WERI-Rb-1 (cell line): ENCODE measurements around the gene RNF215.
A peak's percentile ranks its signal among the peaks of the same experiment; 100 is the strongest.

Source experiments
- DNase-seq: peaks from one replicate; pipeline ENCODE4 v3.0.0-alpha.2; 2020
- H3K27ac ChIP-seq: fragments of 250-450 bp; sonication (Bioruptor Pico); 2 replicates; pipeline ENCODE4 v1.5.1; 2020; ENCODE audit warnings: mild to moderate bottlenecking, moderate library complexity
- H3K27me3 ChIP-seq: fragments of 250-450 bp; sonication (Bioruptor Pico); 2 replicates; pipeline ENCODE4 v1.5.1; 2021; ENCODE audit warnings: mild to moderate bottlenecking, low read depth, moderate library complexity; ENCODE audit not compliant: insufficient read depth, severe bottlenecking
- H3K36me3 ChIP-seq: fragments of 250-450 bp; sonication (Bioruptor Pico); 2 replicates; pipeline ENCODE4 v1.5.1; 2020; ENCODE audit warnings: mild to moderate bottlenecking, moderate library complexity
- H3K4me3 ChIP-seq: 2 replicates; pipeline ENCODE4 v1.5.1; 2011; ENCODE audit warnings: low read depth, mild to moderate bottlenecking, control low read depth, low read length
- H3K9me3 ChIP-seq: fragments of 250-450 bp; sonication (Bioruptor Pico); 2 replicates; pipeline ENCODE4 v1.5.1; 2021; ENCODE audit warnings: mild to moderate bottlenecking, moderate library complexity; ENCODE audit not compliant: severe bottlenecking
- TF ChIP-seq, protein P1 (sequence below): IDR thresholded peaks from 2 replicates; pipeline ENCODE4 v1.5.1; 2011; ENCODE audit warnings: low read depth, mild to moderate bottlenecking, control low read depth, inconsistent platforms, low read length

The RNF215 gene

DNA sequence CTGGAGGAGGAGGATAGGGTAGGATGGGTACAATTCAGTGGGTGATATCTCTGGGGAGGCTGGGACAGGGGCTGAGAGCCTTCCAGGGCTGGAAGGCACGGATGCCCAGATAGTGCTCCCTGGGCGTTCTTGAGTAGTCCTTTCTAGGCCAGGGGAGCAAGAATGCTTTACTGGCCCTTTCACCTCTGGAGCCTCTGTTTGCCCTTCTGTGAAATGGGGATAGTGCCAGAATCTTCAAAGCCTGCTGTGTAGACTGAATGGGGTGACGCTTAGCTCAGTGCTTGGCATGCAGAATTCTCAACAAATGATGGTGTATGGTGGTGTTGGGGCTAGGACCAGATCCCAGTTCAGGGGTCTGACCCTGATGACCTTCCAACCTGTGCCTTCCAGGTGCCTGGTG is 46.0 kb upstream of the RNF215 start:
- TF ChIP-seq, protein P1, sequence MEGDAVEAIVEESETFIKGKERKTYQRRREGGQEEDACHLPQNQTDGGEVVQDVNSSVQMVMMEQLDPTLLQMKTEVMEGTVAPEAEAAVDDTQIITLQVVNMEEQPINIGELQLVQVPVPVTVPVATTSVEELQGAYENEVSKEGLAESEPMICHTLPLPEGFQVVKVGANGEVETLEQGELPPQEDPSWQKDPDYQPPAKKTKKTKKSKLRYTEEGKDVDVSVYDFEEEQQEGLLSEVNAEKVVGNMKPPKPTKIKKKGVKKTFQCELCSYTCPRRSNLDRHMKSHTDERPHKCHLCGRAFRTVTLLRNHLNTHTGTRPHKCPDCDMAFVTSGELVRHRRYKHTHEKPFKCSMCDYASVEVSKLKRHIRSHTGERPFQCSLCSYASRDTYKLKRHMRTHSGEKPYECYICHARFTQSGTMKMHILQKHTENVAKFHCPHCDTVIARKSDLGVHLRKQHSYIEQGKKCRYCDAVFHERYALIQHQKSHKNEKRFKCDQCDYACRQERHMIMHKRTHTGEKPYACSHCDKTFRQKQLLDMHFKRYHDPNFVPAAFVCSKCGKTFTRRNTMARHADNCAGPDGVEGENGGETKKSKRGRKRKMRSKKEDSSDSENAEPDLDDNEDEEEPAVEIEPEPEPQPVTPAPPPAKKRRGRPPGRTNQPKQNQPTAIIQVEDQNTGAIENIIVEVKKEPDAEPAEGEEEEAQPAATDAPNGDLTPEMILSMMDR: no peak
- no peak for DNase-seq
- no peaks in the 10 kb centered on the region for H3K27me3 ChIP-seq

DNA sequence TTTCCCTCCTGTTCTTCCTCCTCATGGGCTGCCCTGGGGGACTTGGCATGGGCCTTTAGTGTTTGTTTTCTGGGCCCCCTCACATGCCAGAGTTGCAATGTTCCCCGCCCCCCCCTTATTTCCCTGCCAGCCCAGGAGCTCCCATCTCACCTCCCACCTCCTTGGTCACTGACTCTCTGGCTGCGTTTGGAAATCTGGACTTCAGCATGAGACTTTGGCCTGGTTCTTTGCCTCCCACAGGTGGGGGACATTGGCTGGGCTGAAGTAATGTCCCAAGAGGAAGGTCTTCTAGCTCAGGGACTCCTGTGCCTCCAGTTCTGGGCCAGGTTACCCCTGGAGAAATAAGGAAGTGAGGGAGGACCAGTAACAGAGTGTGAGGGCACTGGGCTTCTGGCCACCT is 45.3 kb upstream of the RNF215 start:
- H3K36me3 ChIP-seq: peaks cover 4% of the 10 kb centered on the region
- TF ChIP-seq, protein P1: no peak
- no peak overlapping the region for H3K4me3 ChIP-seq
- H3K27me3 ChIP-seq: no peaks in the 10 kb centered on the region
- DNase-seq: no peak
- no peak overlapping the region for H3K27ac ChIP-seq
- peaks cover 10% of the 10 kb centered on the region for H3K9me3 ChIP-seq

More for the DNA sequence above, 46.0 kb upstream of the RNF215 start:
- Histone ChIP-seq H3K9me3 (peaks cover 10% of the 10 kb centered on the region), H3K4me3 (no peak overlapping the region), H3K27ac (no peak overlapping the region), H3K36me3 (peaks cover 4% of the 10 kb centered on the region)

DNA sequence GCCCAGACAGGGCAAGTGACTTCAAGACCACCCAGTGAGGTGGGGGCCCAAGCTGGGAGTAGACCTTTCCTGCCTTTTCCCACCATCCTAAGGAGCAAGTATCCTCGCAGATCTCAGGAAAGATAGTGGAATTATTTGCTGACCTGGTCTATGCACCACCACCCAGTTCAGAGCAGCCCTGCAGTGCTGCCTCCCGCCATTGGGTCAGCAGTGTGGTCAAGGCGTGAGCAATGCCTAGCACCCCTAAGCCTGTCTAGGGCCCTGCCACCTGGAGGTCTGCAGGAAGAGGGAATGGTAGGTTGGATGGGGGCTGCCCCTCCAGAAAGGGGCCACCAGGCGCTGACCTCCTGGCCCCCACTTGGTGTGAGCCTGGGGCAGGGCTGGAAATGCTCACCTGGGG is 44.9 kb upstream of the RNF215 start:
- peaks cover 8% of the 10 kb centered on the region for H3K36me3 ChIP-seq
- H3K9me3 ChIP-seq: peaks cover 10% of the 10 kb centered on the region
- no peak overlapping the region for H3K4me3 ChIP-seq
- no peak overlapping the region for H3K27ac ChIP-seq
- TF ChIP-seq, protein P1: no peak
- no peaks in the 10 kb centered on the region for H3K27me3 ChIP-seq
- no peak for DNase-seq

DNA sequence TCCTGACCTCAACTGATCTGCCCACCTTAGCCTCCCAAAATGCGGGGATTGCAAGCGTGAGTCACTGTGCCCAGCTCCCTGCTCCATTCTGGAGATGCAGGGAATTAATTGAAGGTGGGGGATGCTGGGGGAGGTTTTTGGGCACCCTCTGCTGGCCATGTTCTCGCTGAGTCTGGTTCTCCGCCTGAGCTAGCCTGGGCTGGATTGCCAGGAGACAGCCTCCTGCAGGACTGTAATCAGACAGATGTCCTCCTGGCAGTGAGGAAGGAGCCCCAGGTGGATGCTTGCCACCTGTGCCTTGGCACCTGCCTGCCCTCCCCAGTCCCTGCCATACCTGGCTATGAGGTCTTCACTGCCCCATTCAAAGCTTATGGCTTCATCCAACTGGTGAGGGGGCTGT is 43.7 kb upstream of the RNF215 start:
- peaks cover 13% of the 10 kb centered on the region for H3K36me3 ChIP-seq
- DNase-seq: peak; percentile 29
- H3K4me3 ChIP-seq: no peak overlapping the region
- no peak overlapping the region for H3K27ac ChIP-seq
- peaks cover 7% of the 10 kb centered on the region for H3K9me3 ChIP-seq
- TF ChIP-seq, protein P1: peak; percentile 8; the same call in 1 of the 2 replicates
- H3K27me3 ChIP-seq: no peaks in the 10 kb centered on the region

DNA sequence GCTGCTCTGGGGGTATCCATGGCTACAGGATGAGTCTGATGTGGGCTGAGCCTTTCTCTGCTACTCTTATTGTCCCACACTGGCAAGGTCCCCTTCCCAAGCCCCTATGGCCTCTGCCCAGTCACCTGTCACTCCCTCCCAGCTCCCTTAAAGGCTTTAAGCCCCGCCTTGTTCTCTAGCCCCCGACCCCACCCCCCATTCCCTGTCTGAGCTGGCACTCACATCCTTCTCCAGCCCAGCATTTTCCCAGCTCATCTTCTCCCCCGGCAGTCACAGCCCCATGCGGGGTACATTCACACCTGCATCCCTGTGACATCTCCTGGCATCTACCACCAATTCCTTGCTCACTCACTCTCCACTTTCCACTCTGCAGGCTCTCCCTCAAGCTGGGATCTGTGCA is 42.7 kb upstream of the RNF215 start:
- Histone ChIP-seq H3K27me3 (no peaks in the 10 kb centered on the region), H3K4me3 (no peak overlapping the region), H3K27ac (no peak overlapping the region), H3K36me3 (peaks cover 13% of the 10 kb centered on the region), H3K9me3 (no peaks in the 10 kb centered on the region)
- no peak for DNase-seq
- TF ChIP-seq, protein P1: no peak

DNA sequence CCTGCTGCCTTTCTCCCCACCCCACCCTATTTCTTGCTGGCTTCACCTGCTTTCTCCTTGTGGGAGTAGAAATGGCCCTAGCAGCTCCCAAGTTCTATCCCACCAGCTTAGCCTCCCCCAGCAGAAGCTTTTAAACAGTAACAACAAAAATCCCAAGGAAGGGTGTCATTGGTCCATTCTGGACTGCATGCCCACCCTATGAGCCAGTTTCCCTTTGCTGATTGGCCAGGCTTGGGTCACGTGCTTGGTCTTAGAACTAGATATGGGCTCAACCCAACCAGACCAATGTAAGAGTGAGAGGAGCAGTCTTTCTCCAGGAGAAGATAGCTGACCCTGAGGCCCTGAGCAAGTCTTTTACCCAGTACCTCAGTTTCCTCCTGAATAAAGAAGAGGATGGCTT is 40.7 kb upstream of the RNF215 start:
- H3K27ac ChIP-seq: no peak overlapping the region
- H3K27me3 ChIP-seq: no peaks in the 10 kb centered on the region
- TF ChIP-seq, protein P1: no peak
- no peak overlapping the region for H3K4me3 ChIP-seq
- DNase-seq: no peak
- H3K36me3 ChIP-seq: peaks cover 13% of the 10 kb centered on the region
- H3K9me3 ChIP-seq: no peaks in the 10 kb centered on the region
